Endothelial cell (in vitro differentiated cells): ENCODE data around the gene ARHGAP23. TPM values are rescaled to one million over a fixed set of nuclear protein-coding genes. Genes with fewer than 3 reads are reported as not detected.

ENCODE experiments used
- DNase-seq: peaks from one replicate; pipeline ENCODE4 v3.0.0; 2021; ENCODE audit warnings: low spot score
- H3K27ac Mint-ChIP-seq: one replicate; pipeline ENCODE4 v1.8.0; 2021; ENCODE audit warnings: mixed read lengths, inconsistent platforms; ENCODE audit not compliant: unreplicated experiment
- H3K27me3 Mint-ChIP-seq: one replicate; pipeline ENCODE4 v1.8.0; 2021; ENCODE audit warnings: mild to moderate bottlenecking, moderate library complexity, mixed read lengths, inconsistent platforms; ENCODE audit not compliant: unreplicated experiment
- H3K36me3 Mint-ChIP-seq: one replicate; pipeline ENCODE4 v1.8.0; 2021; ENCODE audit warnings: mild to moderate bottlenecking, low read depth, mixed read lengths, inconsistent platforms; ENCODE audit not compliant: unreplicated experiment
- H3K4me1 Mint-ChIP-seq: one replicate; pipeline ENCODE4 v1.8.0; 2021; ENCODE audit warnings: mild to moderate bottlenecking, mixed read lengths, inconsistent platforms; ENCODE audit not compliant: unreplicated experiment
- H3K4me3 Mint-ChIP-seq: one replicate; pipeline ENCODE4 v1.8.0; 2021; ENCODE audit warnings: mild to moderate bottlenecking, mixed read lengths, inconsistent platforms; ENCODE audit not compliant: unreplicated experiment
- H3K9me3 Mint-ChIP-seq: one replicate; pipeline ENCODE4 v1.8.0; 2021; ENCODE audit warnings: mixed read lengths, inconsistent platforms; ENCODE audit not compliant: unreplicated experiment
- CTCF ChIP-seq: fragments of 200-600 bp; sonication (generic); IDR thresholded peaks from one replicate; pipeline ENCODE4 v1.5.0; 2021; ENCODE audit warnings: antibody characterized with exemption; ENCODE audit not compliant: unreplicated experiment
- total RNA-seq: library from RNA; stranded (reverse); fragmentation: NEBNext Ultra II Directional; extraction: Animal tissue kit (Norgen Biotek cat#: 25700); gene quantifications from one replicate; pipeline ENCODE4 v1.2.1, GENCODE V29; 2021; ENCODE audit not compliant: unreplicated experiment

Gene ARHGAP23
- total RNA-seq, 1 donor from 2014 or later: 70.5 TPM

- Mint-ChIP-seq H3K27me3 (peaks cover 25% of the 10 kb centered on the region), H3K9me3 (no peaks in the 10 kb centered on the region), H3K4me3 (peak overlapping the region; percentile 28), H3K27ac (no peak overlapping the region), H3K36me3 (peaks cover 38% of the 10 kb centered on the region), H3K4me1 (peaks cover 19% of the 10 kb centered on the region)
- DNase-seq: no peak
- TF ChIP-seq CTCF: no peak
These were observed 31.9 kb downstream of the ARHGAP23 start for GRCh38 chr17:38460082-38460715.

DNA sequence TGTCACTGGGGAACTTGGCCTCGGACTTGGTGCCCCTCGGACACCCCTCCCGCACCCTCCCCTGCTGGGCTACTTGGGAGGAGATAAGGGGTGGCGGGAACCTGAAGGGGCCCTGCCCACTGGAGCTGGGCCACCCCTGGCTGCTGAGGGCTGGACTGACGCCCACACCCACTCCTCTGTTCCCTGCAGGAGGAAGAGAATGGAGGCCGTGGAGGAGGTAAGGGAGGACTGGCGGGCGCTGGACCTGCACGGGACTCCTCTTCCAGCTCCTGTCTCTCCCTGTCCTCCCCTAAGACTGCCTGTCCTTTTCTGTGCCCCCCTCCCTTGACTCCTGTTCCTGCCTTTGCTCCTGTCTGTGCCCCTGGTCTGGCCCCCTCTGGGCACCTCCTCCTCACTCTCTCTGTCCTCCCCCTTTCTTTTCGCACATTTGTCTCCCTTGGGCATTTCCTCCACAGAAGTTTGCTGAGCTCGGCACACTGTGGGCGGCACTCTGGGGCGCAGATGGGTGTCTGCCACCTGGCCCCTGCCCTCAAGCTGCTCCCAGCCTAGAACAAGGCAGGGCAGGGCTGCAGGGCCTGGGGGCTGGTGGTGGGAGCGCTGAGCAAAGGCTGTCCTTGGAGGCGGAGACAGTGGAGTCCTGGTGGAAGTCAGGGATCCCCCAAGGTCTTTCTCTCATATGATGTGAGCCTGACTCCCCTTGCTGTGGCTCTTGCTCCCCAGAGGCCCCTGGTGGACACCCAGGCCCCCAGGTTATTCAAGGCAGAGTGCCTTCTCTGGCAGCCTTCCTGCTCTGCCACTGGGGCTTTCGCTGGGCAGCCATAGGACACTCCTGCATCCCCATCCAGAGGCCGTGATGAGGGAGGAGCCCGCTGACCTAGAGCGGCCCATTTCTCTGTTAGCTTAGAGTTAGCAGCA is 32.7 kb downstream of the ARHGAP23 start:
- no peak for TF ChIP-seq CTCF
- peaks cover 17% of the 10 kb centered on the region for H3K4me1 Mint-ChIP-seq
- no peak overlapping the region for H3K27ac Mint-ChIP-seq
- peaks cover 40% of the 10 kb centered on the region for H3K36me3 Mint-ChIP-seq
- no peak for DNase-seq
- H3K27me3 Mint-ChIP-seq: peaks cover 25% of the 10 kb centered on the region
- no peak overlapping the region for H3K4me3 Mint-ChIP-seq
- H3K9me3 Mint-ChIP-seq: no peaks in the 10 kb centered on the region

GRCh38 chr17:38461683-38462082 is 33.4 kb downstream of the ARHGAP23 start:
- DNase-seq: no peak
- Mint-ChIP-seq H3K9me3 (no peaks in the 10 kb centered on the region), H3K4me1 (peaks cover 10% of the 10 kb centered on the region), H3K4me3 (no peak overlapping the region), H3K27me3 (peaks cover 19% of the 10 kb centered on the region), H3K27ac (no peak overlapping the region), H3K36me3 (peaks cover 40% of the 10 kb centered on the region)
- TF ChIP-seq CTCF: no peak

GRCh38 chr17:38463451-38463858 is 35.2 kb downstream of the ARHGAP23 start:
- no peak for DNase-seq
- H3K27ac Mint-ChIP-seq: peak overlapping the region; percentile 16
- no peaks in the 10 kb centered on the region for H3K9me3 Mint-ChIP-seq
- TF ChIP-seq CTCF: no peak
- H3K4me1 Mint-ChIP-seq: peaks cover 9% of the 10 kb centered on the region
- peaks cover 21% of the 10 kb centered on the region for H3K27me3 Mint-ChIP-seq
- peaks cover 46% of the 10 kb centered on the region for H3K36me3 Mint-ChIP-seq
- H3K4me3 Mint-ChIP-seq: peak overlapping the region; percentile 79
